ENCODE data around the gene EXOC5. TPM values are rescaled to one million over a fixed set of nuclear protein-coding genes. Genes with fewer than 3 reads are reported as not detected.

EXOC5 gene, protein sequence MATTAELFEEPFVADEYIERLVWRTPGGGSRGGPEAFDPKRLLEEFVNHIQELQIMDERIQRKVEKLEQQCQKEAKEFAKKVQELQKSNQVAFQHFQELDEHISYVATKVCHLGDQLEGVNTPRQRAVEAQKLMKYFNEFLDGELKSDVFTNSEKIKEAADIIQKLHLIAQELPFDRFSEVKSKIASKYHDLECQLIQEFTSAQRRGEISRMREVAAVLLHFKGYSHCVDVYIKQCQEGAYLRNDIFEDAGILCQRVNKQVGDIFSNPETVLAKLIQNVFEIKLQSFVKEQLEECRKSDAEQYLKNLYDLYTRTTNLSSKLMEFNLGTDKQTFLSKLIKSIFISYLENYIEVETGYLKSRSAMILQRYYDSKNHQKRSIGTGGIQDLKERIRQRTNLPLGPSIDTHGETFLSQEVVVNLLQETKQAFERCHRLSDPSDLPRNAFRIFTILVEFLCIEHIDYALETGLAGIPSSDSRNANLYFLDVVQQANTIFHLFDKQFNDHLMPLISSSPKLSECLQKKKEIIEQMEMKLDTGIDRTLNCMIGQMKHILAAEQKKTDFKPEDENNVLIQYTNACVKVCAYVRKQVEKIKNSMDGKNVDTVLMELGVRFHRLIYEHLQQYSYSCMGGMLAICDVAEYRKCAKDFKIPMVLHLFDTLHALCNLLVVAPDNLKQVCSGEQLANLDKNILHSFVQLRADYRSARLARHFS
- total RNA-seq (52.2 TPM), polyA plus RNA-seq (ENCODE audit: insufficient read depth, low read depth, low replicate concordance) (11.6 TPM)
- long read RNA-seq, donor 1, full-length matches to known transcripts: 6 of 6 reads
- long read RNA-seq, donor 1, partial matches to known transcripts: 0 of 6 reads
- long read RNA-seq, donor 1, other reads (novel, unspliced or antisense): 0 of 6 reads
- long read RNA-seq, donor 2, full-length matches to known transcripts: 5 of 10 reads
- long read RNA-seq, donor 2, partial matches to known transcripts: 5 of 10 reads
- long read RNA-seq, donor 2, other reads (novel, unspliced or antisense): 0 of 10 reads
- long read RNA-seq, donor 3, full-length matches to known transcripts: 2 of 2 reads
- long read RNA-seq, donor 3, partial matches to known transcripts: 0 of 2 reads
- long read RNA-seq, donor 3, other reads (novel, unspliced or antisense): 0 of 2 reads
- long read RNA-seq, donor 4, full-length matches to known transcripts: 6 of 6 reads
- long read RNA-seq, donor 4, partial matches to known transcripts: 0 of 6 reads
- long read RNA-seq, donor 4, other reads (novel, unspliced or antisense): 0 of 6 reads
- long read RNA-seq, donor 5: 0 reads
- long read RNA-seq, donor 6, full-length matches to known transcripts: 4 of 4 reads
- long read RNA-seq, donor 6, partial matches to known transcripts: 0 of 4 reads
- long read RNA-seq, donor 6, other reads (novel, unspliced or antisense): 0 of 4 reads
- long read RNA-seq, donor 7, full-length matches to known transcripts: 14 of 20 reads
- long read RNA-seq, donor 7, partial matches to known transcripts: 4 of 20 reads
- long read RNA-seq, donor 7, other reads (novel, unspliced or antisense): 2 of 20 reads
- long read RNA-seq, donor 8, full-length matches to known transcripts: 3 of 3 reads
- long read RNA-seq, donor 8, partial matches to known transcripts: 0 of 3 reads
- long read RNA-seq, donor 8, other reads (novel, unspliced or antisense): 0 of 3 reads
- long read RNA-seq, donor 9, full-length matches to known transcripts: 4 of 4 reads
- long read RNA-seq, donor 9, partial matches to known transcripts: 0 of 4 reads
- long read RNA-seq, donor 9, other reads (novel, unspliced or antisense): 0 of 4 reads
- long read RNA-seq, donor 10, full-length matches to known transcripts: 8 of 8 reads
- long read RNA-seq, donor 10, partial matches to known transcripts: 0 of 8 reads
- long read RNA-seq, donor 10, other reads (novel, unspliced or antisense): 0 of 8 reads

DNA sequence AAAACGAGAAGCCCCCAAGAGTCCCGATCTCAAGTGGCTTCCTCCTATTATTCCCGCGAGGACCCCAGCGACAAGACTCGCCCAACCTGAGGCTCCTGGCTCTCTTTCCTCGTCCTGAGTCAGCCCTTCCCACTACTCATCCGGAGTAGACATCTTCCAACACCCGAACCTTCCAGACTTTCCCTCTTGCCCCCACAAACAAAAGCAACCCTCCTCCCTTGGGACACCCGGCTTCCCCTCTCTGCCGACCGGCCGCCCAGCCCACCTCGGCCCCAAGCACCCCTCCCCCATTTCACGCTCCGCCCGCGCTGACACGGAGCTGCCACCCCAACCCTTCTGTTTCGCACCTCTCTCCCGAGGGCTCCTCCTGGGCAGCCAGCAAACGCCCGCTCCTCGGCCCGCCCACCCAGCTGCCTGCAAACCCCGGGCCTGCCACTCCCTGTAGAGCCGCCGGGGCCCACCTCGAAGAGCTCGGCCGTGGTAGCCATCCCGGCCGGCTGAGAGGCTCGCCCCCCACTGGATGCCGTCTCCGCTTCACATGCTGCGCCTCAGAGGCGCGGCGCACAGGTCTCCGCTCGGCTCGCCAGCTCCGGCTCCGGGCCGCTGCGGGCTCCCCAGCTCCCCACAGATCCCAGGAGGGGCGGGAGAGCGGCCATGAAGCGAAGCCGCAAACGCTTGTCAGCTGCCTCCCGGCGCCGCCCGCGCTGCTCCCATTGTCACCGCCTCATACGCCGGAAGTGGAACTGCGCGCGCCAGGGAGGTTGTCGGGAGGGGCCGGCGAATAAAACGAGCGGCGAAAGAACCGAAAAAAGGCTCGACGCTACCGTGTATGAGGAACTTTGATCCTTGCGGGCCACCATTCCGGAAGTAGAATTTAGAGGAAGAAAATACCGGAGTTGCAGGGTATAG, at the start of gene EXOC5, which contains the start of gene AP5M1:
Gene EXOC5, minus strand, starts transcription at position 745 of the 909 bp plus-strand sequence. Its CDS starts 257 bp downstream, at position 488.
Gene AP5M1, plus strand, starts transcription at position 811 of the 909 bp plus-strand sequence. CDS start 344 bp downstream, outside the sequence.
- Histone ChIP-seq H3K9me3 (ENCODE audit: control insufficient read depth in 2 of 3, insufficient read depth in 1 of 3, low read length in 3 of 3) (no peaks in the 10 kb centered on the region), H3K4me3 (ENCODE audit: low read length in 3 of 3) (peak within 1 kb of the TSS; percentile 92 to 100 (median 98)), H3K4me1 (ENCODE audit: control insufficient read depth in 2 of 3, insufficient read depth in 2 of 3, low read depth in 1 of 3, low read length in 3 of 3) (peaks cover 0 to 17% (median 11%) of the 10 kb centered on the region in 3 donors), H3K27me3 (ENCODE audit: control insufficient read depth, insufficient read depth, low read length) (no peaks in the 10 kb centered on the region), H3K36me3 (ENCODE audit: control insufficient read depth in 2 of 3, insufficient read depth in 3 of 3, low read length in 3 of 3) (no peaks in the 10 kb centered on the region), H3K9ac (ENCODE audit: low read length in 3 of 3) (peak within 1 kb of the TSS; percentile 83 to 96 (median 92)), H3K27ac (ENCODE audit: low read depth in 2 of 2, low read length in 2 of 2) (peak within 1 kb of the TSS; percentile 84 to 94)
- TF ChIP-seq, protein P1, sequence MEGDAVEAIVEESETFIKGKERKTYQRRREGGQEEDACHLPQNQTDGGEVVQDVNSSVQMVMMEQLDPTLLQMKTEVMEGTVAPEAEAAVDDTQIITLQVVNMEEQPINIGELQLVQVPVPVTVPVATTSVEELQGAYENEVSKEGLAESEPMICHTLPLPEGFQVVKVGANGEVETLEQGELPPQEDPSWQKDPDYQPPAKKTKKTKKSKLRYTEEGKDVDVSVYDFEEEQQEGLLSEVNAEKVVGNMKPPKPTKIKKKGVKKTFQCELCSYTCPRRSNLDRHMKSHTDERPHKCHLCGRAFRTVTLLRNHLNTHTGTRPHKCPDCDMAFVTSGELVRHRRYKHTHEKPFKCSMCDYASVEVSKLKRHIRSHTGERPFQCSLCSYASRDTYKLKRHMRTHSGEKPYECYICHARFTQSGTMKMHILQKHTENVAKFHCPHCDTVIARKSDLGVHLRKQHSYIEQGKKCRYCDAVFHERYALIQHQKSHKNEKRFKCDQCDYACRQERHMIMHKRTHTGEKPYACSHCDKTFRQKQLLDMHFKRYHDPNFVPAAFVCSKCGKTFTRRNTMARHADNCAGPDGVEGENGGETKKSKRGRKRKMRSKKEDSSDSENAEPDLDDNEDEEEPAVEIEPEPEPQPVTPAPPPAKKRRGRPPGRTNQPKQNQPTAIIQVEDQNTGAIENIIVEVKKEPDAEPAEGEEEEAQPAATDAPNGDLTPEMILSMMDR (IDR thresholded peaks at IDR 0.05; ENCODE audit: borderline replicate concordance, extremely low read depth, insufficient read depth): no peak
- intact Hi-C loops (cut with DNase I): no loop called here
- peak; percentile 66 for FAIRE-seq
- peak; percentile 94 to 98 (median 97) for DNase-seq

GRCh38 chr14:57317248-57317833, 48.6 kb upstream of the EXOC5 start:
- DNase-seq (peak; percentile 70 to 92 (median 75)), FAIRE-seq (peak; percentile 94)
- TF ChIP-seq, protein P1 (IDR thresholded peaks at IDR 0.05; ENCODE audit: borderline replicate concordance, extremely low read depth, insufficient read depth): peak; percentile 74
- H3K4me3 ChIP-seq (ENCODE audit: low read length in 3 of 3): no peak overlapping the region
- no peak overlapping the region for H3K27ac ChIP-seq (ENCODE audit: low read depth in 2 of 2, low read length in 2 of 2)
- H3K36me3 ChIP-seq (ENCODE audit: control insufficient read depth in 2 of 3, insufficient read depth in 3 of 3, low read length in 3 of 3): no peaks in the 10 kb centered on the region
- intact Hi-C loops (cut with DNase I): no loop called here
- no peaks in the 10 kb centered on the region for H3K9me3 ChIP-seq (ENCODE audit: control insufficient read depth in 2 of 3, insufficient read depth in 1 of 3, low read length in 3 of 3)
- no peaks in the 10 kb centered on the region for H3K4me1 ChIP-seq (ENCODE audit: control insufficient read depth in 2 of 3, insufficient read depth in 2 of 3, low read depth in 1 of 3, low read length in 3 of 3)
- no peaks in the 10 kb centered on the region for H3K27me3 ChIP-seq (ENCODE audit: control insufficient read depth, insufficient read depth, low read length)
- H3K9ac ChIP-seq (ENCODE audit: low read length in 3 of 3): no peak overlapping the region

Measured in kidney (tissue), 22 donors.